RPMI7951 (cell line): Measurements from ENCODE around the gene MBNL1. TPM values are rescaled to one million over a fixed set of nuclear protein-coding genes. Genes with fewer than 3 reads are reported as not detected.
"Not testable (repeated sequence)": the region's sequence is repeated elsewhere in the genome, so short reads cannot be mapped to it uniquely, and the experiment has no call there.

ENCODE experiments used
- DNase-seq: peaks from one replicate; pipeline ENCODE4 v3.0.0-alpha.2; 2012; ENCODE audit warnings: low read depth
- total RNA-seq: library from RNA; depleted of rRNA; stranded (reverse); fragments of >200 nt; shearing (Covaris generic); gene quantifications from 2 replicates; pipeline ENCODE4 v1.2.3, GENCODE V29; 2014

The MBNL1 gene
- total RNA-seq, 1 experiment from 2014 or later, result 318 TPM

DNA sequence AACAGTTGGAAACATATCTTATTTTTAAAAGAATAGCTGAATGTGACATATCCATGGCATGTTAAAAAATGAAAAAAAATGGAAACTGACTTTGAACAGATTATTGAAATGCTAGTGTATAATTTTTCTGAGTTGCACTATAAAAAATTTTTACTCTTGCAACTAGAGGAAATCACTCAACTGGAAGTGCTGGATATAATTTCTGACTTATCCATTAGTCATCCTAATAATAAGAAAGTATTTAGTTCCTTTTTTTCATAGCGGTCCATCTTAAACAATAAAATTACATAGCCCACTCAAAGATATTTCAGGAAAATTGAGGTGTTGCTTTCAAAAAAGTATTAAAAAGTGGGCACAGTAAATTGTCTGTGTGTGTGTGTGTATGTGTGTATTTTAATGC, 80.7 kb downstream of the MBNL1 start:
- DNase-seq, result no peak

DNA sequence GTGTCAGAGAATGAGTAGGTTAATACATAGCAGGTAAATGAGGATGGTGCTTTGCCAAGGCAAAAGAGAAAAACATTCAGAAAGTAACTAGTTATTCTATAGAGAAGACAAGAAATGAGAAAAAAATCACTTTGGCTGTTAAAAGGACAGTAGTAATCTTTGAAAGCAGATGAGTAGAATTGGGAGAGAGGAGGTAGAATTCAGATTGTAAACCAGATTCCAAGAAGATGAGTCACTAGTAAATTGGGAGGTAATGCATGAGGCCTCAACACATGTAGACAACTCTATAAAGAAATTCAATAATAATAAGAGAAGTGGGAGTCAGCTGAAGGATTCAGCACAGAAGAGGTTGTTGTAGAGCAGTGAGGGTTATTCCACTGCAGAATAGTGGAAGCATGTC, 81.4 kb downstream of the MBNL1 start:
- DNase-seq, result peak; percentile 58

DNA sequence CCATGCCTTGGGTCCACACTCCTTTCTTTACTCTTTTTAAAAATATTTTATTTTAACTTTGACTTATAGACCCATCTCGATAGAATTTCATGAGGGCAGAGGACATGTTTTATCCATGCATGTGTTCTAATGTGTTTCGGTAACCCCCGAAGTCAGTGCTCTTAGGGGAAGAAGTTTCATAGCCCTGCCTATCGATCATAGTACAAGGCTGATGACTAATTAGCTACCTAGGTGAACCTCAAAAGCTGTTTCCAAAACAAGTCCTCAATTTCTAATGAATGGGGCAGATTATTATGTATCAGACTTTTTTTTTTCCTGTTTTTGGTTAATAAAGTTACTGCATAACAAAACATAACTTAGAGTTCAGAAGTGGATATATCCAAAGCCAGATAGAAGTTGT, 82.0 kb downstream of the MBNL1 start:
- DNase-seq, result no peak

GRCh38 chr3:152352554-152352953, 83.8 kb downstream of the MBNL1 start:
- no peak for DNase-seq

DNA sequence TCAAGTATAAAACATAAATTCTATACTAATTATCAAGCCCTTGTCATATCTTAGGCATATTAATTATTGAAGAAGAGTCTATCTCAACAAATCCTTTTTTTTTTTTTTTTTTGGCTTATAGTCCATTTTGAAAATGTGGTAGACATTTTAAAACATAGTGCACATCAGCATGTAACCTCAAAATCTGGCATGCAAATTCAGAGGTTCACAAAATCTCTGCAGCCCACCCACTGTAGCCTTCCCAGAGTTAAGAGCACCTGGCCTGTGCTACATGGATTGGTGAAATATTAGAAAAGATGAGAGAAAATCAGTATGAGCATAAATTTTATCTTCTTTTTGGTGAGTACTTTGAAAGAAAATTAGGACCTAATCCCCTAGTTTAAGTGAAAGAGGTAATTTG, 84.8 kb downstream of the MBNL1 start:
- no peak for DNase-seq

- DNase-seq, result no peak
Measured at GRCh38 chr3:152355744-152356665, 87.3 kb downstream of the MBNL1 start.

DNA sequence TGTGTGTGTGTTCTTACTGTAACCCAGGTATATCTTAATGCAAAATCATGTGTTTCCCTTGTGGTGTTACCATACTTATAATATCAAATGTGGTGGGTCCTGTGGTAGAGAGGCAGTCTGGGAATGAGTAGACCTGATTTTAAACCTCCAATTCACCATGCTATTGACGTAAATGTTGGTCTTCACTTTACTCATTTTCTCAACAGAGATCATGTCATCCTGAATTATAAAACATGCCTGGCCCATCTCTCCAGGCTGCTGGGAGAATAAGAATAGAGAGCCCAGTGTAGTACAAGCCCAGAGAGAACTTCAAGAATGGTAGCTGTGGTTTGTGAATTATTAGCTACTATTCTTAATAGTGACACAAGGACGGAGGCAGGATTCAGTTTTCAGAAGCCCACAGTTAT, 88.1 kb downstream of the MBNL1 start:
- DNase-seq, result no peak

DNA sequence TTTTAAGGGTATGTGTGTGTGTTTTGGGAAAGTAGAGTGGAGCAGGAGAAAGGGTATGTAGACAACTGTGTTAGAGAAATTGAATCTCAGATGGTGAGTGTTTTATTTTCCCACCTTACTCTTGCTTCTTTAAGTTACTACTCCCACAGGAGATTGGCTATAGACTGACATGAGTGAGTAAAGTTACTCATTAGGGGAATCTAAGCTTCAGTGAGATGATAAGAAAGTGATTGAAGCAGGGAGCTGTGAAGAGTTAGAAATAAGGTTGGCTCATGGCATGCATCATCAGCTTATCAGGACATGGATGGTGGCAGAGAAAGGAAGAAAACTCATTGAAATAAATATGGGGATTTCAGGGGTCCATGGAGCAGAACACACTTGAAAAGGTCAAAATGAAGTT, 88.9 kb downstream of the MBNL1 start:
- DNase-seq, result no peak

GRCh38 chr3:152359385-152360248, 90.9 kb downstream of the MBNL1 start:
- peak; percentile 26 for DNase-seq

GRCh38 chr3:152360302-152360701, 91.6 kb downstream of the MBNL1 start:
- no peak for DNase-seq

- no peak for DNase-seq
Measured at GRCh38 chr3:152360966-152361365, 92.2 kb downstream of the MBNL1 start.

DNA sequence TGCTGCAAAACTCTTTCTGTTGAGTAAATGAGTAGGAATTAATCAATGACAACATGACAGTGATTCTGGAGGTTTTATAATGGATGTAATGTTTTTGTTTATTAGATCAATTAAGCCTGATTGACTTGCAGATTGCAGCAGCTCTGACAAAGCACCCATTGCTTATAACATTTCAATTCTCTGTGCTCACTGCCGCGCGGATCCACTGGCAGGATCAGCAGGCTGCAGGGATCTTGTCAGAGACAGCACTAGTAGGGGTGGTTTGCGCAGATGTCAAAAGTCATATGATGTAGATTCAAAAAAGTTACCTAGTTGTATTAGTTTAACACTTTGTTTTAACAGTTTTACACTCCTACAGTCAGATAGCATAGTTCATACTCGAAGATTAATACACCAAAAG, 93.4 kb downstream of the MBNL1 start:
- DNase-seq, result no peak

DNA sequence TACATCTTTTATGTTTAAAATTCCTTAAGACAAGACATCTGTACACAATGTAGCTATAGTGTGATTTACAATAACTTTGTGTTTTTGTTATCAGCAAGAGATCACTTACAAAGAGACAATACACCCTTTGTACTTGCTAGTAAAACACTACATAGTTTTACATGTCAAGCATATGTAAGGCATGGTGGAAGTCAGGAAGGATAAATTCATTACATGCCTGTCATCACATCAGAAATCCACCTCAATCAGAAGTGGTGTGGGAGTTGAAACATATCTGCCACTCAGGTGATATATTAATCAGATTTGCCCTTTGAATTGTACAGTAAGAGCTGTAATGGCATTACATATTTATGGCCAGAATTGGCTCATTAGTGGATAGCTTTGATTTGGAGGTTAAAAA, 95.5 kb downstream of the MBNL1 start:
- DNase-seq, result no peak

DNA sequence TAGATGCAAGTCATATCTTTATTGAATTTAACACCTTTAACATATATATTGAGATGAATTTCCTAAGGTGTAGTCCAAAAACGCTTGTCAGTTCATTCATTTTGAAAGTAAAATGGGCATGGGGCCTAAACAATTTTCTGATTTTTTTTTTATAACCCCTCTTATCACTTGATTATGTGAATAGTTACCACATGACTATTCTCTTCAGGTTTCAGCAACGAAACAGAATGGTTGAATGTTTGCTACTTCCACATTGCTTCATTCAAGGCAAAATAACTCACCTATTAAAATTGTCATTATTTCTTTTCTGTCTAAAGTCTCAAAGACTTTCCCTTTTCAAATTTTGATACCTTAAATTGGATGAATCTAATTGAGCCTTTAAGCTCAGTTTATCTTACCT, 96.4 kb downstream of the MBNL1 start:
- DNase-seq, result no peak

- DNase-seq, result peak; percentile 39
Measured at GRCh38 chr3:152365766-152366593, 97.3 kb downstream of the MBNL1 start.

GRCh38 chr3:152367192-152367591, 98.5 kb downstream of the MBNL1 start:
- DNase-seq, result not testable (repeated sequence)

DNA sequence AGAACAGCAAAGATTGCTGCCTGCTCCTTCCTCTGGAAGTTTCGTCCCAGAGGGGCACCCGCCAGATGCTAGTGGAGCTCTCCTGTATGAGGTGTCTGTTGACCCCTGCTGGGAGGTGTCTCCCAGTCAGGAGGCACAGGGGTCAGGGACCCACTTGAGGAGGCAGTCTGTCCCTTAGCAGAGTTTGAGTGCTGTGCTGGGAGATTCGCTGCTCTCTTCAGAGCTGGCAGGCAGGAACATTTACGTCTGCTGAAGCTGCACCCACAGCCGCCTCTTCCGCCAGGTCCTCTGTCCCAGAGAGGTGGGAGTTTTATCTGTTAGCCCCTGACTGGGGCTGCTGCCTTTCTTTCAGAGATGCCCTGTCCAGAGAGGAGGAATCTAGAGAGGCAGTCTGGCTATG, 103.9 kb downstream of the MBNL1 start:
- not testable (repeated sequence) for DNase-seq

DNA sequence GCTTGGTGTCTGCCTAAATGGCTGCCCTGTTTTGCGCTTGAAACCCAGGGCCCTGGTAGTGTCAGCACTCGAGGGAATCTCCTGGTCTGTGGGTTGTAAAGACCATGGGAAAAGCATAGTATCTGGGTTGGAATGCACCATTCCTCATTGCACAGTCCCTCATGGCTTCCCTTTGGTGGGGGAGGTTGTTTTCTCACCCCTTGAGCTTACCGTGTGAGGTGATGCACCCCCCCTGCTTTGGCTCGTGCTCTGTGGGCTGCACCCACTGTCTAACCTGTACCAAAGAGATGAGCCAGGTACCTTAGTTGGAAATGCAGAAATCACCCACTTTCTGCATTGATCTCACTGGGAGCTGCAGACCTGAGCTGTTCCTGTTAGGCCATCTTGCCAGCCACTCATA, 104.7 kb downstream of the MBNL1 start:
- no peak for DNase-seq

DNA sequence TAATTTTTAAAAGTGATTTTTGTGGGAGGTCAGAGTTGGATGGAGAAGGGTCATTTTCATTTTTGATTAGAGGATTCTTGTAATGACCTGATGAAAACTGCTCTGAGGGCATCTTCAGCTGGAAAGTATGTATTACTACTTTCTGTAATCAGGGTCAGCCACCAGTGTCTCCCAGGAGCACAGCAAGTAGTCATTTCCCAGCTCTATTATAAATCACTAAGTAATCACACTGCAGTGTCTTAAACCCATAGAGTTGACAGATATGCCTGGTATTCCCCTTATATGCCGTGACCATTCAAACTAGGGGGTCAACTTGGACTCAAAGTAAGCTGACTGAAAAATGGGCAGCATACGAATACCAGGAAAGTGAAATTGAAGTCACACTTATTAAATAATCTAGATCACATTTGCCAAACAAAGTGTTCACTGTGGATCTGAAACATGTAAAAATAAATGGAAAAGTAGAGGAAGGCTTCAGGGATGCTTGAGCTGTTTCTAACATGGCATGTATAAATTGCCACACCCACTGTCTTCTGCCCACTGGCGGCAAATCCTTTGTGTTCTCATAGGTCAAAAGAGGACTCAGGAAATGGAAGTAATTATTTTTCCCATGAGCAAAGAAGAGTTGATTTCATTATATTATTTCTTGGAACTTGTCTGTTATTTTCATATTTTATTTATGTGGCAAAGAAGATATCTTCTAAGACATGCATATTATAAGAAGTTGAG, 105.7 kb downstream of the MBNL1 start:
- DNase-seq, result no peak

GRCh38 chr3:152375546-152375945, 106.8 kb downstream of the MBNL1 start:
- peak; percentile 43 for DNase-seq
